Neutrophil (primary cell): ENCODE data around the gene CRELD1.
"Not testable (repeated sequence)": the region's sequence is repeated elsewhere in the genome, so short reads cannot be mapped to it uniquely, and the experiment has no call there.

Source experiments
- H3K27ac ChIP-seq: fragments of 200-600 bp; sonication (generic); 2 replicates; pipeline ENCODE4 v1.5.1; 2016; ENCODE audit warnings: mild to moderate bottlenecking, moderate library complexity
- H3K27me3 ChIP-seq: fragments of 200-600 bp; sonication (generic); 2 replicates; pipeline ENCODE4 v1.6.0; 2016; ENCODE audit warnings: mild to moderate bottlenecking
- H3K36me3 ChIP-seq: fragments of 200-600 bp; sonication (generic); 2 replicates; pipeline ENCODE4 v1.5.1; 2017
- H3K4me1 ChIP-seq, 2 experiments: fragments of 200-600 bp in 1 of 2; sonication (generic) in 1 of 2; 1 replicate in 1 of 2; 2 replicates in 1 of 2; pipeline versions ENCODE4 v1.5.1 to v1.6.1; 2013 to 2016; ENCODE audit warnings: low read depth in 1 of 2, low read length in 1 of 2, mild to moderate bottlenecking in 1 of 2, moderate library complexity in 1 of 2; ENCODE audit not compliant: control insufficient read depth in 1 of 2, insufficient read depth in 1 of 2
- H3K4me3 ChIP-seq, 2 experiments: fragments of 200-600 bp in 1 of 2; sonication (generic) in 1 of 2; 1 replicate in 1 of 2; 2 replicates in 1 of 2; pipeline ENCODE4 v1.5.1; 2013 to 2016; ENCODE audit warnings: low read depth in 1 of 2, low read length in 1 of 2, mild to moderate bottlenecking in 1 of 2, moderate library complexity in 1 of 2
- H3K9me3 ChIP-seq: fragments of 200-600 bp; sonication (generic); 2 replicates; pipeline ENCODE4 v1.5.1; 2016
- CTCF ChIP-seq: fragments of 200-600 bp; sonication (generic); IDR thresholded peaks from 2 replicates; pipeline ENCODE4 v1.5.1; 2016; ENCODE audit warnings: antibody characterized with exemption

The CRELD1 gene

DNA sequence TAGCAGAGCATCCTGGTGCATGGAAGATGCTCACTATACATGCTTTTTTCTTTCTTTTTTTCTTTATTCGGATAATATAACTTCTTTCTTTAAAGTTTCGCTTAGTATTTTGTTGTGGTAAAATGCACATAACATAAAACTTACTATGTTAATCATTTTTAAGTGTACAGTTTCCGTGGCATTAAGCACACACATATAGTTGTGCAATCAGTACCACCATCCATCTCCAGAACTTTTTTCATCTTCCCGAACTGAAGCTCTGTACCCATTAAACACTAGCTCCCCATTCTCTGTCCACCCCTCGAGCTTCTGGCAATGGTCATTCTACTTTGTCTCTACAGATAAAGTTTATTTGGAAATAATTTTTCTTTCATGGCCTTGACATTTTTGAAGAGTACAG, 44.2 kb upstream of the CRELD1 start:
- Histone ChIP-seq H3K9me3 (no peaks in the 10 kb centered on the region), H3K36me3 (peaks cover 12% of the 10 kb centered on the region), H3K27ac (no peak overlapping the region), H3K4me1 (peaks cover 10 to 16% of the 10 kb centered on the region in 2 experiments), H3K4me3 (no peak overlapping the region), H3K27me3 (no peaks in the 10 kb centered on the region)
- no peak for TF ChIP-seq CTCF

DNA sequence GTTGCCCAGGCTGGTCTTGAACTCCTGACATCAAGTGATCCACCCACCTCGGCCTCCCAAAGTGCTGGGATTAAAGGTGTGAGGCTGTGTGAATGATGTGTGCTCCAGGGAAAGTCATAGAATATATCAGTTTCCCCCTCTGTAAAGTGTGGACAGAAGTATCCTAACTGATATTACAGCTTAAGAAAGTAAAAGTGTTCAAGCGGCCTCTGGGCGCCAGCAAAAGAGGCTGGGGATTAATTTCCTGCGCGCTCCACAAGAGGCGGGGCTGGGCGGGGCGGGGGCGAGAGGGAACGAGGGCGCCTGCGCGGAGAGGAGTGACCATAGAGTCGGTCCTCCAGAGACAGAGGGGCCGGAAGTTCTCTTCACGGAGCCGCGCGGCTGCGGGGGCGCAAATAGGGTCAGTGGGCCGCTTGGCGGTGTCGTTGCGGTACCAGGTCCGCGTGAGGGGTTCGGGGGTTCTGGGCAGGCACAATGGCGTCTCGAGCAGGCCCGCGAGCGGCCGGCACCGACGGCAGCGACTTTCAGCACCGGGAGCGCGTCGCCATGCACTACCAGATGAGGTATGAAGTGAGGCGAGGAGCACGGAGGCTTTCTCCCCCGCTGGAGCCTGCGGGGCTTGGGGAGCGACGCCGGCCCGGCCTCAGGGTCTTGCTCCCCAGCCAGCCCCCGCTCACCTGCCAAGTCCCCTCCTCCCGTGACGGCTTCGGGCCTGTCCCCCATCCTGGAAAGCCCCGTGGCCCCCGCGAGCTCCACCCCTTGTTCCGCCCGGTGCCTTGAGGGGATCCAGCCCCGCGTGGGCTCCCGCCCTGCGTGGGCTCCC, 43.2 kb upstream of the CRELD1 start, which contains the start of gene JAGN1:
Gene JAGN1, plus strand, starts transcription at position 362 of the 823 bp plus-strand sequence. Its CDS starts 113 bp downstream, at position 475.
- Histone ChIP-seq H3K4me1 (peaks cover 10 to 16% of the 10 kb centered on the region in 2 experiments), H3K27ac (peak within 1 kb of the TSS; percentile 86), H3K36me3 (peaks cover 12% of the 10 kb centered on the region), H3K4me3 (peak within 1 kb of the TSS; percentile 92 to 99), H3K27me3 (no peaks in the 10 kb centered on the region), H3K9me3 (no peaks in the 10 kb centered on the region)
- TF ChIP-seq CTCF, result no peak

DNA sequence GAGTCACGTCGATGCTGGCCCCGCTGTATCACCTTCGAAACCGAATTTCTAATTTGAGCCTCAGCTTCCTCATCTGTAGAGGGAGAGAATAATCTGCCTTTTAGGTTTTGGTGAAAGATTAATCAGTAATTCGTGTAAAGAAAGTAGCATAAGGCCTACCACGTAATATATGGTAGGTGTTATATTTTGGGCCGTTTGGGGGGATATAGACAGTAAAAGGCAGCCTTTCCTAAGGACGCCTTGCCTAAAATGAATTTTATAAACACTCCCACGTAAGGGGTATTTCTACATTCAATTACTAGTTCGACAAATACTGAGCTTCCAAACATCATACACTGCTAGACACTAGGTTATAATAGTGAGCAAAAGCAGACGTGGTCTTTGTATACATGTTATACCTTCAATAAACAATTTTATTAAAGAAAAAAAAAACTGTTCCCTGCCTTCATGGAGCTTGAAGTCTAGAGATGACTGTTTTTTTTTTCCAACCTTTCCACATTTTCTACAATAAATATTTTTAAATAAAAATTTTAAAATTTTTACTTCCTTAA, 42.5 kb upstream of the CRELD1 start:
- no peaks in the 10 kb centered on the region for H3K27me3 ChIP-seq
- H3K36me3 ChIP-seq, result peaks cover 12% of the 10 kb centered on the region
- H3K27ac ChIP-seq, result peak overlapping the region; percentile 86
- H3K9me3 ChIP-seq, result no peaks in the 10 kb centered on the region
- TF ChIP-seq CTCF, result no peak
- H3K4me1 ChIP-seq, result peaks cover 10 to 16% of the 10 kb centered on the region in 2 experiments
- H3K4me3 ChIP-seq, result peak overlapping the region; percentile 92 to 99

GRCh38 chr3:9893739-9894138, 39.9 kb upstream of the CRELD1 start:
- no peak overlapping the region for H3K4me3 ChIP-seq
- H3K27me3 ChIP-seq, result no peaks in the 10 kb centered on the region
- H3K27ac ChIP-seq, result no peak overlapping the region
- no peaks in the 10 kb centered on the region for H3K9me3 ChIP-seq
- no peak for TF ChIP-seq CTCF
- peaks cover 10 to 16% of the 10 kb centered on the region in 2 experiments for H3K4me1 ChIP-seq
- H3K36me3 ChIP-seq, result peaks cover 12% of the 10 kb centered on the region

GRCh38 chr3:9895715-9896114, 37.9 kb upstream of the CRELD1 start:
- Histone ChIP-seq H3K4me1 (peaks cover 5 to 12% of the 10 kb centered on the region in 2 experiments), H3K36me3 (peaks cover 12% of the 10 kb centered on the region)
- H3K27me3 ChIP-seq, H3K9me3 ChIP-seq, H3K27ac ChIP-seq, H3K4me3 ChIP-seq: not testable (repeated sequence)

GRCh38 chr3:9896755-9897407, 36.8 kb upstream of the CRELD1 start:
- peaks cover 12% of the 10 kb centered on the region for H3K36me3 ChIP-seq
- H3K27ac ChIP-seq, H3K4me3 ChIP-seq, H3K4me1 ChIP-seq, H3K9me3 ChIP-seq, H3K27me3 ChIP-seq: not testable (repeated sequence)
